ENCODE data around the gene KATNB1.

KATNB1 gene

GRCh38 chr16:57803134-57803990 is 67.8 kb downstream of the KATNB1 start:
- no peak for DNase-seq (ENCODE audit: extremely low read depth, low read depth)
- no peak for TF ChIP-seq CTCF (IDR thresholded peaks at IDR 0.05; ENCODE audit: low read depth, low read length)

GRCh38 chr16:57804111-57804837 is 68.7 kb downstream of the KATNB1 start:
- TF ChIP-seq CTCF (IDR thresholded peaks at IDR 0.05; ENCODE audit: low read depth, low read length): no peak
- DNase-seq (ENCODE audit: extremely low read depth, low read depth): no peak

GRCh38 chr16:57805176-57805575 is 69.6 kb downstream of the KATNB1 start:
- DNase-seq (ENCODE audit: extremely low read depth, low read depth): no peak
- no peak for TF ChIP-seq CTCF (IDR thresholded peaks at IDR 0.05; ENCODE audit: low read depth, low read length)

Measured in AG09319 (cell line).